Mesothelial cell of epicardium (in vitro differentiated cells): ENCODE measurements around the gene CPLX3. TPM values are rescaled to one million over a fixed set of nuclear protein-coding genes. Genes with fewer than 3 reads are reported as not detected.

Experiments
- DNase-seq, 2 experiments: peaks; one replicate each; pipeline ENCODE4 v3.0.0; 2021; ENCODE audit warnings: low spot score in 2 of 2; ENCODE audit not compliant: unreplicated experiment in 2 of 2
- H3K27ac Mint-ChIP-seq: 2 replicates; pipeline ENCODE4 v1.8.0; 2021; ENCODE audit warnings: mixed read lengths
- H3K27me3 Mint-ChIP-seq: 2 replicates; pipeline ENCODE4 v1.8.0; 2021; ENCODE audit warnings: low read depth, mixed read lengths
- H3K36me3 Mint-ChIP-seq: 2 replicates; pipeline ENCODE4 v1.8.0; 2021; ENCODE audit warnings: mixed read lengths
- H3K4me1 Mint-ChIP-seq: 2 replicates; pipeline ENCODE4 v1.8.0; 2021; ENCODE audit warnings: mixed read lengths
- H3K4me3 Mint-ChIP-seq: 2 replicates; pipeline ENCODE4 v1.8.0; 2021; ENCODE audit warnings: mild to moderate bottlenecking, moderate library complexity, mixed read lengths
- H3K9me3 Mint-ChIP-seq: 2 replicates; pipeline ENCODE4 v1.8.0; 2021; ENCODE audit warnings: mixed read lengths
- total RNA-seq: library from RNA; stranded (reverse); gene quantifications from 3 replicates; pipeline ENCODE4 v1.2.1, GENCODE V29; 2021
- TF ChIP-seq, protein P1 (sequence below): fragments of 200-600 bp; sonication (generic); IDR thresholded peaks from one replicate; pipeline ENCODE4 v1.5.0; 2021; ENCODE audit warnings: antibody characterized with exemption; ENCODE audit not compliant: unreplicated experiment

CPLX3 gene
- total RNA-seq, 1 donor from 2014 or later, result not detected

DNA sequence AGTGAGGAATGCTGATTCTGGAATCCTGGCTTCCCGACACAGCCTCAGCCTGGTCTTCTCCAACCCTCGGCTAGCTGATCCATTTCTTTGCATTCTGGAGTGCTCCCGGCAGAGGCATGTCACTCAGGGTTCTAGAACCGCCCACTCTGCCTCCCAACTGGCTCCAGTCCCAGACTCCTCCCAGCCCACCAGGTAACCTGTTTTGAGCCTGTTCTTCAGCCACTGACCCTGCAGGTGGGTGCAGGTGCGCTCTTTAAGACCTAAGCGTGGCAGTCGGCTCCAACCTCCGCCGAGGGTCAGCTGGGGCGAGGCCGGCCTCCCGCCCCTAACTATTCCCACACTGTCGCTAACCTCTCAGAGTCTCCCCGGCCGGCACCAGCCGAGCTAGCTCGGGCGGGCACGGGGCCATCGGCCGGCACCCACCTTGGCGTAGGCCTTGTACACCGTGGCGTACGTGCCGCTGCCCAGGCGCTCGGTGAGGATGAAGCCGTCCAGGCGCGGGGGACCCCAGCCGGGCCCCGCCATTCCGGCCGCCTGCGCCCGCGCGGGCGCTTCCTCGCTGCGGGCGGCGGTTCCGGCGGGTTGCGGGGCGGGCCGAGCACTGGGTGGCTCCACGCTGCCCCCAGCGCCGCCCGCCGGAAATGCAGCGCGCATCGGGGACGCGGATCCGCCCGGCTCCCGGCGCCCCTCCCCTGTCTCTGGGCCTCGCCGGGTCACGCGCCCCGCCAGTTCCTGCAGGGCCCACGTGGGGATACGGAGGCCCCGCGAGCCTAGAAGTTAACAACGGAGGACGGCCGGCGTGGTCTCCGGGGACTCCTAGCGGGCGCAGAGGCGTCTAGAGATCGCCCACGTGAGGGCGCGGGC is 16.4 kb downstream of the CPLX3 start, which contains the start of gene ULK3:
ULK3 (minus strand) TSS at position 576 of the 864 bp plus-strand sequence; CDS start at position 525, 51 bp downstream.
- peak within 1 kb of the TSS; percentile 98 for H3K27ac Mint-ChIP-seq
- H3K9me3 Mint-ChIP-seq, result no peaks in the 10 kb centered on the region
- H3K4me3 Mint-ChIP-seq, result peak within 1 kb of the TSS; percentile 94
- peak; percentile 92 to 96 for DNase-seq
- H3K36me3 Mint-ChIP-seq, result peaks cover 6% of the 10 kb centered on the region
- H3K27me3 Mint-ChIP-seq, result no peaks in the 10 kb centered on the region
- TF ChIP-seq, protein P1, sequence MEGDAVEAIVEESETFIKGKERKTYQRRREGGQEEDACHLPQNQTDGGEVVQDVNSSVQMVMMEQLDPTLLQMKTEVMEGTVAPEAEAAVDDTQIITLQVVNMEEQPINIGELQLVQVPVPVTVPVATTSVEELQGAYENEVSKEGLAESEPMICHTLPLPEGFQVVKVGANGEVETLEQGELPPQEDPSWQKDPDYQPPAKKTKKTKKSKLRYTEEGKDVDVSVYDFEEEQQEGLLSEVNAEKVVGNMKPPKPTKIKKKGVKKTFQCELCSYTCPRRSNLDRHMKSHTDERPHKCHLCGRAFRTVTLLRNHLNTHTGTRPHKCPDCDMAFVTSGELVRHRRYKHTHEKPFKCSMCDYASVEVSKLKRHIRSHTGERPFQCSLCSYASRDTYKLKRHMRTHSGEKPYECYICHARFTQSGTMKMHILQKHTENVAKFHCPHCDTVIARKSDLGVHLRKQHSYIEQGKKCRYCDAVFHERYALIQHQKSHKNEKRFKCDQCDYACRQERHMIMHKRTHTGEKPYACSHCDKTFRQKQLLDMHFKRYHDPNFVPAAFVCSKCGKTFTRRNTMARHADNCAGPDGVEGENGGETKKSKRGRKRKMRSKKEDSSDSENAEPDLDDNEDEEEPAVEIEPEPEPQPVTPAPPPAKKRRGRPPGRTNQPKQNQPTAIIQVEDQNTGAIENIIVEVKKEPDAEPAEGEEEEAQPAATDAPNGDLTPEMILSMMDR, result peak; percentile 77
- peaks cover 15% of the 10 kb centered on the region for H3K4me1 Mint-ChIP-seq

DNA sequence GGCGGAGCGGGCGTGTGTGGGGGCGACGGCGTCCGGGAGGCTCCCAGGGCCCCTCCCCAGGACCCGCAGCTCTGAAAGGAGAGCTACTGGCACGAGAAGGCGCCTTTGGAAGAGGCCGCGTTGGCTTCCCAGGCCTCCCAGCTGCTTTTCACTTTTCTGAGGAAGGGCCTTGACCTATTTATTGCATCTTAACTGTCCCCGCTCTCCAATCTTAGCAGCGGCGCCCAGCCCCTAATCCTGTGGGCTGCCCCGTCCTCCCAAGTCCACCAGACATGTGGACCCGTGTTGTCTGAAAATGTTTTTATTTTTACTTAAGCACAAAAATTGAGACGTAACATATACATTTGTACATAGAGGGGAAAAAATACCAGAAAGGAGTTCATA is 17.0 kb downstream of the CPLX3 start:
- no peak for DNase-seq
- TF ChIP-seq, protein P1, result peak; percentile 14
- Mint-ChIP-seq H3K27me3 (no peaks in the 10 kb centered on the region), H3K9me3 (no peaks in the 10 kb centered on the region), H3K36me3 (peaks cover 10% of the 10 kb centered on the region), H3K4me3 (peak overlapping the region; percentile 73), H3K4me1 (peaks cover 15% of the 10 kb centered on the region), H3K27ac (peak overlapping the region; percentile 98)

DNA sequence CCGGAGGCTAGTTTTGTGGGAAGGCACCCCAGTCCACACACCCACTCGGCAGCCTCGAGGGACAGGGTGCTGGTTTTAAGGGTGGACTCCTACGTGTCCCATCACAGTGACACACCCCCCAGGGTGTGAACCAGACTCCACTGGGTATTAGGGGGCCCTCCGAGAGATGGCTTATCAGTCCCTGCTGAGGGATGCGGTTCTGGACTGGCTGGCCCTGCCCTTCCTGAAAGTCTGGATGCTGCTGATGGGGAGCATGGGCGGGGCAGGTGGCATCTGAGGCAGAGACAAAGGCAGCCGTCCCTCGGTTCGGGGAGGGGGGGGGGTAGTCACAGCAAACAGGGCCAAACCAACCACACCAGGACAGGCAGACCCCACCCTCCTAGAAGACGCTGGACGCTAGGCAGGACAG is 17.5 kb downstream of the CPLX3 start:
- H3K4me1 Mint-ChIP-seq, result peaks cover 15% of the 10 kb centered on the region
- no peaks in the 10 kb centered on the region for H3K27me3 Mint-ChIP-seq
- no peak for DNase-seq
- peak overlapping the region; percentile 98 for H3K27ac Mint-ChIP-seq
- peak overlapping the region; percentile 73 for H3K4me3 Mint-ChIP-seq
- no peaks in the 10 kb centered on the region for H3K9me3 Mint-ChIP-seq
- TF ChIP-seq, protein P1, result no peak
- peaks cover 15% of the 10 kb centered on the region for H3K36me3 Mint-ChIP-seq

DNA sequence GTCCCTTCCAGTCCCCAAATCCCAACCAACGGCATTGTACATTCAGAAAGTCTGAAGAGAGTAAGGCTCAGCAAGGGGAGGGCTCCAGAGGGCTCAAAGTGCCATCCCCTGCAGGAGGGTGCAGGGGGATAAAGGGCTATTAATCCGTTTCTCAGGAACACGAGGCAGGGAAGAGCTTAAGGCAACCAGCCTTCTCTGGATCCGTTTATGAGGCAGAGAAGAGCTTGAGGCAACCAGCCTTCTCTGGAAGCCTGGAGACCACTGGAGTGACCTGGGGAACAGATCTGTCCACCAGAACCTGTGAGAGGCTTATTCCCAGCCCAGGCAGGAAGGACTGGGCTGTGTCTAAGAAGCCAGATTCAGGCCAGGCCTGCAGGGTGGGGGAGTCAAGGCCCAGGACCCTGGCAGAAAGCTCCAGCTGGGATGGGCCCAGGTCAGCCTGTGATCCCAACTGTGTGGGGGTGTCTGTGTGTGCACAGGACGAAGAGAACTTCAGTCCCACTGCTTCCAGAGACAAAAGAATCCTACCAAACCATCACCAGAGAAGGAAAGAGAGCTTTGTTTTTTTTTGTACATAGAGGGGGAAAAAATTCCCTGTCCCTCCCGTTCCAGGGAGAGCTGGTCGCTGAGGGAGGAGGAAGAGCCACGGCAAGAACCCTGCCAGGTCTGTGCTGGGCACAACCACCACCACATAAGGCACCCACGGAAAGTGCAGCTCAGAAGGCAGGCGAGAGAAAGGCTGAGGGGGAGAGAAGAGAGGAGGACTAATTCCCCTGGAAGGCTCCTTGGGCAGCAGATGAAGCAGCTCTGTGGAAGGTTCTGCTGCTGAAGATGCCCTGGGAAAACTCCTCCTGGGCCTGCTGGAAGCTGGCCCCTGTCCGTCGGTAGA is 18.1 kb downstream of the CPLX3 start:
- peaks cover 15% of the 10 kb centered on the region for H3K4me1 Mint-ChIP-seq
- no peak for DNase-seq
- H3K9me3 Mint-ChIP-seq, result no peaks in the 10 kb centered on the region
- TF ChIP-seq, protein P1, result no peak
- peak overlapping the region; percentile 16 for H3K27ac Mint-ChIP-seq
- no peak overlapping the region for H3K4me3 Mint-ChIP-seq
- H3K27me3 Mint-ChIP-seq, result no peaks in the 10 kb centered on the region
- peaks cover 17% of the 10 kb centered on the region for H3K36me3 Mint-ChIP-seq

DNA sequence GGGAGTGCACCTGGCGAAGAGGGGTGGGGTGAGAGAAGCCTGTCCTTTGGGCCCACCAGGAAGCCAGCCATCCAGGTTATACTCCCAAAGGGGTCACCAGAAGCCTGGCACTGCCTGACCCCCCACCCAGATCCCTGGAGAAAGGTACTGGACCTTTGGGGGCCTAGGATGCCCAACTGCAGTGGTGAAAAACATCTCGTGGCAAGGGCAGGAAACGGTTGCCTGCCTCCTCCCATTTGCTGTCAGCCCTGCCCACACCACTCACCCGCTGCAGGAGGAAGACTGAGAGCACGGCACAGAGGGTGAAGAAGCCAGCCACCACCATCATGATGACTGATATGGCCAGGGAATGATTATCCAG is 18.8 kb downstream of the CPLX3 start:
- TF ChIP-seq, protein P1, result no peak
- H3K9me3 Mint-ChIP-seq, result no peaks in the 10 kb centered on the region
- no peak overlapping the region for H3K27ac Mint-ChIP-seq
- peaks cover 15% of the 10 kb centered on the region for H3K4me1 Mint-ChIP-seq
- H3K27me3 Mint-ChIP-seq, result no peaks in the 10 kb centered on the region
- H3K36me3 Mint-ChIP-seq, result peaks cover 20% of the 10 kb centered on the region
- no peak for DNase-seq
- no peak overlapping the region for H3K4me3 Mint-ChIP-seq
